HepG2 (cell line): Measurements from ENCODE around the gene ALDH3B2. TPM values are rescaled to one million over a fixed set of nuclear protein-coding genes. Genes with fewer than 3 reads are reported as not detected.

Experiments
- ATAC-seq: fragments of 200-7000 bp; cut with Tn5 transposase; 3 replicates; pipeline ENCODE4 v1.9.1; 2020; ENCODE audit warnings: mild to moderate bottlenecking, moderate library complexity
- BruUV-seq: library from RNA; stranded (reverse); fragments of 400-500 nt; replicated peaks from 2 replicates; lab custom pipeline; 2021; lab: Mats Ljungman, UMichigan
- CTCF ChIA-PET: fragments of 300-600 bp; formaldehyde crosslinking; extraction: SDS; loops from one replicate; lab custom pipeline; 2021; ENCODE audit warnings: low total read pairs, inconsistent platforms, low intra/inter-chr PET ratio; lab: Yijun Ruan, JAX
- POLR2A ChIA-PET: fragments of 350-600 bp; sonication (Branson Sonifier 250); formaldehyde crosslinking; loops from one replicate; lab custom pipeline; 2020; ENCODE audit warnings: antibody characterized with exemption, inconsistent platforms; lab: Yijun Ruan, JAX
- DNase-seq: peaks from one replicate; pipeline ENCODE4 v3.0.0-alpha.2; 2015; ENCODE audit warnings: low spot score
- FAIRE-seq: peaks from 3 replicates; lab custom pipeline; 2011; peaks lifted over from hg19 to GRCh38; lab: Jason Lieb, UNC
- H2AFZ ChIP-seq: one replicate; pipeline ENCODE4 v1.6.1; 2011; ENCODE audit warnings: low read length, inconsistent platforms
- H3K27ac ChIP-seq: fragments of 300-600 bp; 3 replicates; pipeline ENCODE4 v1.8.0; 2011; ENCODE audit warnings: mixed run types, mild to moderate bottlenecking, mixed read lengths, low read length, inconsistent platforms; ENCODE audit not compliant: insufficient read depth; ENCODE audit errors: extremely low read length
- H3K27me3 ChIP-seq, 2 experiments: fragments of 200-600 bp in 1 of 2; 2 replicates in 1 of 2; 3 replicates in 1 of 2; pipeline versions ENCODE4 v1.6.0 to v1.8.0; 2011; ENCODE audit warnings: low read length in 2 of 2, mild to moderate bottlenecking in 2 of 2, moderate library complexity in 2 of 2, inconsistent platforms in 1 of 2; ENCODE audit not compliant: insufficient read depth in 2 of 2, control insufficient read depth in 1 of 2
- H3K36me3 ChIP-seq, 2 experiments: fragments of 200-600 bp in 1 of 2; replicated peaks in 1 of 2; 2 replicates in 1 of 2; 3 replicates in 1 of 2; pipeline versions ENCODE4 v1.5.1 to v1.8.0; 2011; ENCODE audit warnings: low read length in 2 of 2, inconsistent platforms in 1 of 2; ENCODE audit not compliant: insufficient read depth in 2 of 2, control insufficient read depth in 1 of 2
- H3K4me1 ChIP-seq: 2 replicates; pipeline ENCODE4 v1.5.1; 2012; ENCODE audit warnings: low read length, inconsistent platforms; ENCODE audit not compliant: insufficient read depth
- H3K4me2 ChIP-seq: 2 replicates; pipeline ENCODE4 v1.6.0; 2011; ENCODE audit warnings: low read depth, low read length, inconsistent platforms
- H3K4me3 ChIP-seq, 3 experiments: fragments of 200-600 bp in 1 of 3; sonication (generic), shearing (Covaris generic) in 1 of 3; replicated peaks in 1 of 3; 2 replicates each; pipeline ENCODE4 v1.5.1; 2011 to 2016; ENCODE audit warnings: low read length in 3 of 3, inconsistent platforms in 2 of 3, low read depth in 2 of 3, mild to moderate bottlenecking in 2 of 3, control low read depth in 1 of 3, mixed read lengths in 1 of 3; ENCODE audit not compliant: insufficient read depth in 1 of 3
- H3K79me2 ChIP-seq: one replicate; pipeline ENCODE4 v1.6.1; 2011; ENCODE audit warnings: low read length, inconsistent platforms; ENCODE audit not compliant: insufficient read depth
- H3K9ac ChIP-seq: 2 replicates; pipeline ENCODE4 v1.6.0; 2011; ENCODE audit warnings: mild to moderate bottlenecking, low read depth, low read length, inconsistent platforms; ENCODE audit not compliant: insufficient read depth
- H3K9me3 ChIP-seq: 2 replicates; pipeline ENCODE4 v1.5.1; 2012; ENCODE audit warnings: mild to moderate bottlenecking, low read length
- H4K20me1 ChIP-seq: 2 replicates; pipeline ENCODE4 v1.6.0; 2011; ENCODE audit warnings: inconsistent platforms, mild to moderate bottlenecking, low read length, moderate library complexity; ENCODE audit not compliant: insufficient read depth
- FOXC1 ChIP-seq: sonication (generic); formaldehyde crosslinking; IDR thresholded peaks from 2 replicates; pipeline ENCODE4 v1.8.0; 2022; ENCODE audit warnings: mild to moderate bottlenecking, missing genetic modification reagents, borderline replicate concordance
- FOXP1 ChIP-seq, 2 experiments: fragments of 450-650 bp in 1 of 2; IDR thresholded peaks; 2 replicates each; pipeline ENCODE4 v1.6.1; 2017 to 2018; ENCODE audit warnings: antibody characterized with exemption in 1 of 2
- MEIS1 ChIP-seq: sonication (generic); formaldehyde crosslinking; IDR thresholded peaks from 2 replicates; pipeline ENCODE4 v1.9.0; 2021; ENCODE audit warnings: mild to moderate bottlenecking, missing genetic modification reagents, moderate library complexity, borderline replicate concordance
- MTA1 ChIP-seq: sonication (generic); formaldehyde crosslinking; IDR thresholded peaks from 2 replicates; pipeline ENCODE4 v1.4.0; 2020; ENCODE audit warnings: missing genetic modification reagents, mild to moderate bottlenecking, borderline replicate concordance
- PRPF4 ChIP-seq: fragments of 200-400 bp; formaldehyde crosslinking; IDR thresholded peaks from 2 replicates; pipeline ENCODE4 v1.6.1; 2016; ENCODE audit warnings: low read length, low read depth; ENCODE audit not compliant: poor library complexity, severe bottlenecking
- RARA ChIP-seq: IDR thresholded peaks from 2 replicates; pipeline ENCODE4 v1.6.1; 2016; ENCODE audit warnings: missing genetic modification reagents, missing compliant biosample characterization
- TAF1 ChIP-seq: sonication (generic); formaldehyde crosslinking; IDR thresholded peaks from 2 replicates; pipeline ENCODE4 v1.4.0; 2020; ENCODE audit warnings: missing genetic modification reagents
- ZBTB25 ChIP-seq: IDR thresholded peaks from 2 replicates; pipeline ENCODE4 v1.6.1; 2018; ENCODE audit warnings: missing genetic modification reagents
- ZBTB7B ChIP-seq: sonication (generic); formaldehyde crosslinking; IDR thresholded peaks from 2 replicates; pipeline ENCODE4 v1.4.0; 2020; ENCODE audit warnings: missing genetic modification reagents
- ZNF280B ChIP-seq: sonication (generic); formaldehyde crosslinking; IDR thresholded peaks from 2 replicates; pipeline ENCODE4 v1.5.0; 2020; ENCODE audit warnings: missing genetic modification reagents, mild to moderate bottlenecking, borderline replicate concordance
- ZNF281 ChIP-seq: sonication (generic); formaldehyde crosslinking; IDR thresholded peaks from 2 replicates; pipeline ENCODE4 v1.4.0; 2020; ENCODE audit warnings: missing genetic modification reagents, borderline replicate concordance
- ZNF790 ChIP-seq: sonication (generic); formaldehyde crosslinking; IDR thresholded peaks from 2 replicates; pipeline ENCODE4 v1.8.0; 2022; ENCODE audit warnings: missing genetic modification reagents, mild to moderate bottlenecking, borderline replicate concordance
- WGBS: methylation state at CpG from one replicate; pipeline ENCODE4 v1.1.6; 2017; ENCODE audit warnings: low lambda C conversion rate; 5-methylcytosine and 5-hydroxymethylcytosine counted together
- in situ Hi-C: cut with HindIII; loops from 2 replicates; pipeline ENCODE4 v1.10.0; 2017; ENCODE audit warnings: low pct_unique_long_range_greater_than_20kb; ENCODE audit not compliant: extremely low pct_ligation_motif_present
- intact Hi-C: fragments of 100-400 bp; cut with micrococcal nuclease; formaldehyde crosslinking; loops from one replicate; pipeline ENCODE4 v1.10.0; 2022; ENCODE audit not compliant: unreplicated experiment
- polyA plus RNA-seq, 8 experiments: library from polyadenylated mRNA; depleted of rRNA in 3 of 8; stranded (reverse) in 7 of 8; unstranded in 1 of 8; fragments of >200 nt; fragmentation: Illumina TruSeq in 4 of 8; extraction: Trizol in 4 of 8; gene quantifications; 2 replicates each; pipeline versions ENCODE4 v1.2.1 to v1.2.3, GENCODE V29; 2011 to 2016; ENCODE audit warnings: low read depth in 4 of 8, missing spikeins in 1 of 8, mixed read lengths in 1 of 8; ENCODE audit not compliant: insufficient read depth in 1 of 8
- total RNA-seq, 5 experiments: library from RNA; depleted of rRNA; stranded (reverse); fragments of >200 nt; fragmentation: Illumina TruSeq; extraction: Trizol; gene quantifications; 2 replicates each; pipeline ENCODE4 v1.2.3, GENCODE V29; 2016; ENCODE audit warnings: low read depth in 1 of 5
- TF ChIP-seq, protein P1 (sequence below): sonication (generic); formaldehyde crosslinking; IDR thresholded peaks from 2 replicates; pipeline ENCODE4 v1.5.0; 2020; ENCODE audit warnings: missing genetic modification reagents

ALDH3B2 gene
- total and polyA plus RNA-seq, 2 of the 13 experiments (the other 11 are each of a cell fraction or from before 2014, with no cell fraction given), result not detected

- Histone ChIP-seq H3K4me2 (no peak overlapping the region), H2AFZ (no peak overlapping the region), H3K9ac (no peak overlapping the region), H3K79me2 (no peaks in the 10 kb centered on the region), H3K4me3 (no peak overlapping the region), H3K36me3 (no peaks in the 10 kb centered on the region), H3K27me3 (peaks cover 1 to 12% of the 10 kb centered on the region in 2 experiments; a peak in 3 of 5 replicates), H3K27ac (no peak overlapping the region), H4K20me1 (no peaks in the 10 kb centered on the region), H3K4me1 (no peaks in the 10 kb centered on the region), H3K9me3 (no peaks in the 10 kb centered on the region)
- no TSS peak for BruUV-seq
- TF ChIP-seq PRPF4, result no peak
- TF ChIP-seq, protein P1, sequence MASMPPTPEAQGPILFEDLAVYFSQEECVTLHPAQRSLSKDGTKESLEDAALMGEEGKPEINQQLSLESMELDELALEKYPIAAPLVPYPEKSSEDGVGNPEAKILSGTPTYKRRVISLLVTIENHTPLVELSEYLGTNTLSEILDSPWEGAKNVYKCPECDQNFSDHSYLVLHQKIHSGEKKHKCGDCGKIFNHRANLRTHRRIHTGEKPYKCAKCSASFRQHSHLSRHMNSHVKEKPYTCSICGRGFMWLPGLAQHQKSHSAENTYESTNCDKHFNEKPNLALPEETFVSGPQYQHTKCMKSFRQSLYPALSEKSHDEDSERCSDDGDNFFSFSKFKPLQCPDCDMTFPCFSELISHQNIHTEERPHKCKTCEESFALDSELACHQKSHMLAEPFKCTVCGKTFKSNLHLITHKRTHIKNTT (CRISPR knock-in tag), result no peak
- TF ChIP-seq ZBTB7B (CRISPR knock-in tag), result no peak
- no peak for TF ChIP-seq ZNF790 (CRISPR knock-in tag)
- TF ChIP-seq FOXC1 (CRISPR knock-in tag), result no peak
- no peak for TF ChIP-seq MEIS1 (CRISPR knock-in tag)
- no peak for TF ChIP-seq ZNF280B (CRISPR knock-in tag)
- no peak for TF ChIP-seq ZNF281 (CRISPR knock-in tag)
- TF ChIP-seq TAF1 (CRISPR knock-in tag), result no peak
- no peak for TF ChIP-seq ZBTB25
- no peak for TF ChIP-seq MTA1 (CRISPR knock-in tag)
- TF ChIP-seq RARA (CRISPR knock-in tag), result no peak
- no peak for TF ChIP-seq FOXP1 (IDR thresholded peaks at IDR 0.05)
- TF ChIP-seq FOXP1 (CRISPR knock-in tag; IDR thresholded peaks at IDR 0.05), result no peak
- no peak for DNase-seq
- intact Hi-C loops, result no loop called here
- in situ Hi-C loops, result loop anchor here (25.0 kb wide), 1 partner anchor 120 kb away; no protein-coding TSS in a partner anchor
- no peak for ATAC-seq
- ChIA-PET POLR2A (no interaction called here), CTCF (no interaction called here)
- no peak for FAIRE-seq
- 26% methylated on average over 9 of the region's 26 CpGs for WGBS
These were observed 6.8 kb downstream of the ALDH3B2 start for GRCh38 chr11:67667490-67668191.
